HG03575 (cell line): ENCODE results near the gene LOXL3.

Source experiments
- ATAC-seq: cut with Tn5 transposase; IDR thresholded peaks from one replicate; pipeline ENCODE4 v1.9.1; 2021; ENCODE audit not compliant: unreplicated experiment, insufficient number of reproducible peaks, low FRiP score; ENCODE audit errors: extremely low read depth

Gene LOXL3, protein sequence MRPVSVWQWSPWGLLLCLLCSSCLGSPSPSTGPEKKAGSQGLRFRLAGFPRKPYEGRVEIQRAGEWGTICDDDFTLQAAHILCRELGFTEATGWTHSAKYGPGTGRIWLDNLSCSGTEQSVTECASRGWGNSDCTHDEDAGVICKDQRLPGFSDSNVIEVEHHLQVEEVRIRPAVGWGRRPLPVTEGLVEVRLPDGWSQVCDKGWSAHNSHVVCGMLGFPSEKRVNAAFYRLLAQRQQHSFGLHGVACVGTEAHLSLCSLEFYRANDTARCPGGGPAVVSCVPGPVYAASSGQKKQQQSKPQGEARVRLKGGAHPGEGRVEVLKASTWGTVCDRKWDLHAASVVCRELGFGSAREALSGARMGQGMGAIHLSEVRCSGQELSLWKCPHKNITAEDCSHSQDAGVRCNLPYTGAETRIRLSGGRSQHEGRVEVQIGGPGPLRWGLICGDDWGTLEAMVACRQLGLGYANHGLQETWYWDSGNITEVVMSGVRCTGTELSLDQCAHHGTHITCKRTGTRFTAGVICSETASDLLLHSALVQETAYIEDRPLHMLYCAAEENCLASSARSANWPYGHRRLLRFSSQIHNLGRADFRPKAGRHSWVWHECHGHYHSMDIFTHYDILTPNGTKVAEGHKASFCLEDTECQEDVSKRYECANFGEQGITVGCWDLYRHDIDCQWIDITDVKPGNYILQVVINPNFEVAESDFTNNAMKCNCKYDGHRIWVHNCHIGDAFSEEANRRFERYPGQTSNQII

DNA sequence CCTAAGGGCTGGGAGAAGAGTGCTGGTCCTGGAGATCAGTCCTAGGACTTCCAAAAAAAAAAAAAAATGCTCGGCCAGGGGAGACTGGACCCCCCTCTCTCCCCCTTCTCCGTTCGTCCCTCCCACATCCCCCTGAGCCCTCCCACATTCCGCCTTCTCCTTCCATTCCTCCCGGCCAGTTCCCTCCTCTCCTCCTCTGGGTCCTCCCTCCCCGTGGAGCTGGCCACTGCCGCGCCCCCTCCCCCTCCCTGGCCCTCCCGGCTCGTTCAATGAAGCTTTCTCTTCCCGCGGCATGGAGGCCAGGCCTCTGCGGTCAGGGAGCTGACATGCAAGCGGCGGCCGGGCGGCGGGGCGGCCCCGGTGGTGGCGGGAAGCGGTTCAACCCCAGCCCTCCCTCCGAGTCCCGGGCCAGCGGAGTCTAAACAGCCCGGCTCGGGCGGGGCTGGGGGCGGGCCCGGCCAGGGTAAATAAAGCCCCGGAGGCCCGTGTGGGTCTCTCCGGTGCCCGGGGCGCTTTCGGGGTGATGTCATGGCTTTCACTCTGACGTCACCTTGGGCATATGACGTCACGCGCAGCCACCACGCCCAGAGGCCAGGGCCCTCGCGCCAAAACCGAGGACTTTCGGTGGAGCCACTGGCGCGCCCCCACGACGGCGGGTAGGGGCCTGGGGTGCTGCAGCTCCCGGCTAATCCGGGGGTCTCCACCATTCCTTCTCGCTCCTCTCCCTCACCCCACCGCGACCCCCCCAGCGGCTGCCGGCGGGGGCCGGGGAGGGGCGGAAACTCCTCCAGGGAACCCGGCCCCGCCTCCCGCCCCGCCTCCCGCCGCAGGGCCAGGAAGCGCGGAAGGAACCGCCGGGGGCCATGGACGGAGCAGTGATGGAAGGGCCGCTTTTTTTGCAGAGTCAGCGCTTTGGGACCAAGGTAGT, at the start of gene LOXL3, which contains the start of gene DOK1:
LOXL3 (minus strand) TSS at position 51 of the 928 bp plus-strand sequence. CDS start 1,308 bp downstream, outside the sequence.
DOK1 (plus strand) TSS at position 829 of the 928 bp plus-strand sequence; CDS start at position 864, 35 bp downstream.
- no peak for ATAC-seq

DNA sequence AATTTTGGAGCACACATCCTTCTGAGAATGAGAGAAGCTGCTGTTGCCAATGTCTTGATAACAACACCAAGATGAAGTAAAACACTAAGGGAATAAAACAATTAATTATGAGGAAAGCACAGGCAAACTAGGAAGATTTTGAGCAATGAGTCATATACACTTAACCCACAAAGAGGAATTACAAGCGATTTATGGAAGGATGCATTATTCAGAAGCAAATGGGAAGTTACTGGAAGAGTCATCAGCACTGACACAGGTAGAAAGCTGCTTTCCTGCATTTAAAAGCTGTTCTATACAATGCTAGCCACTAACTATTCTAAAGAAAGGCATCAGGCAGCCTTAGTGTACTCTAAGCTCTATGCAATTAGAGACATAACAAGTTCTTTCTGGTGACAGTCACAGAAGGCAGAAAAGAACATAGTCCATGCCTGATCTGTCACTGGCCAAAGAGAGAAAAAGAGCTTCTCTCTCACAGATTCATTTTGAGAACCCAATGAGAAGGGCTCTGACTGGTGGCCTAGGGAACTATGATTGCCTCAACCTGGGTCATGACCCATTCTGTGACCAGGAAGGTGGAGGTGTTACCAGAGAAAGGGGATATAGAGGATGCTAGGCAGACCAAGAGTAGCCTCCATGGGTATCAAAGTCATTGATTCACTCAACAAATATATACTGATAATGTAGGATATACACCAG, 49.0 kb upstream of the LOXL3 start:
- ATAC-seq, result no peak

DNA sequence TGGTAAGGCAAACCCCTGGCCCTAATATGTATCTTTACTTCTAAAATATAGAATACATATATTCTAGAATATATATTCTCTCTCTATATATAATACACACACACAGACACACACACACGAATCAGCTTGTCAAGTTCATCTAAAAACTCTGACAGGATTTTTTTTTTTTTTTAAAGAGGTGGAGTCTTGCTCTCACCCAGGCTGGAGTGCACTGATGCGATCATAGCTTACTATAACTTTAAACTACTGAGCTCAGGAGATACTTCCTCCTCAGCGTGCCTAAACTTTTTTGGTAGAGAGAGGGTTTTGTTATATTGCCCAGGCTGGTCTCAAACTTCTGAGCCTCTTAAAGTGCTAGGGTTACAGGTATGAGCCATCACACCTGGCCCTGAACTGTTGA, 45.9 kb upstream of the LOXL3 start:
- ATAC-seq, result no peak

DNA sequence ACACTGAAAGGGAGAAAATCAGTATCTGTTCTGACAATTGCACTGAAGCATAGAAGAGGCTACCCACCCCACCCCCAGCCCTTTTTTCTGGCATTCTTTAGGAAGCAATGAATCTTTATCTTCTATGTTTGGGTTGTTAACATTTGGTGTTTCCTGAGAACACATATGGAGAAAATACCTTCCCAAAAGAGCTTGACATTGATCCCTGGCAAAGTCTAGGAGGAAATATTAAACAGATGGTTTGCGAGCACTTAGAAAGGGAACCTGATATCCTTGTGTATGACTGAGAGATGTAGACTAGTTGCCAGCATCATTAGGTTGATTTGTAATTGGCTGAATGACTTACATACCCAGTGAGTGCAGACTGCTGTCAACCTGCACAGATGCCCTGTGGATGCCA, 43.7 kb upstream of the LOXL3 start:
- ATAC-seq, result no peak

DNA sequence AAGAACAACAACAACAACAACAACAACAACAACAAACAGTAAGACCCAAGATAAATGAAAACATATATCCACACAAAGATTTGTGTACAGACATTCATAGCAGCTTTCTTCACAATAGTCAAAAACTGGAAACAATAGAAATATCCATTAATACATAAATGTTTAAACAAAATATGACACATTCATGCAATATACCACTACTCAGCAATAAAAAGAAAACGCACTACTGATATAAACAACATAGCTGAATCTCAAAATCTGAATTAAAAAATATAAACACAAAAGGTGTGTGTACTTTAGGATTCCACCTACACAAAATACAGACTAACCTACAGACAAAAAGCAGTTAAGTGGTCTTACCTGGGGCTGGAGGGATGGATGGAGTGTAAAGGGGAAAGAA, 42.8 kb upstream of the LOXL3 start:
- no peak for ATAC-seq

DNA sequence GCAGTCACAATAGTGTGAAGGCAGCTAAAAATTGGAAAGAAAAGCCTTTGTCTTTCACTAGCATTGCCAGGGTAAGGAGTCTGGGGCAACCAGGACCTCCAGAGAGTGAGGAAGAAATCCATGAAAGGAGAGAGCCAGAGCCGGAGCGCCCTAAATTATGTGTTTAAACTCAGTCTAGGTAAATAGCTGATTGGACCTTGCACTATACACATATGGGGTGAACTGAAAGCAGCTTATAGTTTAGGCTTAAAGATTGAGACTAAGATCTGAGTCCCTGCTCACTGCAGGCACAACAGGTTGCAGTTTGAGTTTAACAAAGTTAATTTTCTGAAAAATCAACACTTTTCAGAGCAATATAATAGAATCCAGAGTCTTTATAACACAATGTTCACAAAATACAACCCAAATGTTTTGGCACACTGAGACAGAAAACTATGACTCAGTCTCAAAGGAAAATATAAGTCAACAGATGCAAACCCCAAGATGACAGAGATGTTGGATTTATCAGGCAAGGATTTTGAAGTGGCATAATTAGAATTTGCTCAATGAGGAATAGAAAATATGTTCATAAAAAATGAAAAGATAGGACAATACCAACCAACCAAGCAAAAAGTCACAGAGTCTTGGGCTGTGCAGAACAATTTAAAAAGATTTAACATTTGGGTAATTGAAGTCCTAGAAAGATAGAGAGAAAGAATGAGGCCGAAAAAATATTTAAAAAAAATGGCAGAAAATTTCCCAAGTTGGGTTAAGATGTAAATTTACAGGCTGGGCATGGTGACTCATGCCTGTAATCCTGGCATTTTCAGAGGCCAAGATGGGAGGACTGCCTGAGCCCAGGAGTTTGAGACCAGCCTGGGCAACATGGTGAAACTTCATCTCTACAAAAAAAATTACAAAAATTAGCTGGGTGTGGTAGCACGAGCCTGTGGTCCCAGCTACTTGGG, 40.4 kb upstream of the LOXL3 start:
- ATAC-seq, result no peak

DNA sequence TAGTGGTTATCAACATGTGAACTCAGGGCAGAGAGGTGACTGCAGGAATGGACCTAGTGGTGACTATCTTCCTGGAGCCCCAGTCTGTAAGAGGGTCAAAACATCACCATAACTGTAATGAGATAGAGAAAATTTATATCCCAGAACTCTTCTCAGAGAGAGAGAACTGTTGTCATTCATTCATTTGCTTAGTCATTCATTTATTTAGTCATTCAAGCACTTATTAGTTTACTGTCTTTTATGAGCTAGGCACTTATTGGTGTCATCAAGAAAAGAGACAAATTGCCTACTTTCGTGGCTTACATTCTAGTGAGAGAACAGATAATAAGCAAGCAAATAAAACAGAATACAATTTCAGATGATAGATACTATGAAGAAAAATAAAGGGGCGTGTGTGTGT, 34.9 kb upstream of the LOXL3 start:
- no peak for ATAC-seq

DNA sequence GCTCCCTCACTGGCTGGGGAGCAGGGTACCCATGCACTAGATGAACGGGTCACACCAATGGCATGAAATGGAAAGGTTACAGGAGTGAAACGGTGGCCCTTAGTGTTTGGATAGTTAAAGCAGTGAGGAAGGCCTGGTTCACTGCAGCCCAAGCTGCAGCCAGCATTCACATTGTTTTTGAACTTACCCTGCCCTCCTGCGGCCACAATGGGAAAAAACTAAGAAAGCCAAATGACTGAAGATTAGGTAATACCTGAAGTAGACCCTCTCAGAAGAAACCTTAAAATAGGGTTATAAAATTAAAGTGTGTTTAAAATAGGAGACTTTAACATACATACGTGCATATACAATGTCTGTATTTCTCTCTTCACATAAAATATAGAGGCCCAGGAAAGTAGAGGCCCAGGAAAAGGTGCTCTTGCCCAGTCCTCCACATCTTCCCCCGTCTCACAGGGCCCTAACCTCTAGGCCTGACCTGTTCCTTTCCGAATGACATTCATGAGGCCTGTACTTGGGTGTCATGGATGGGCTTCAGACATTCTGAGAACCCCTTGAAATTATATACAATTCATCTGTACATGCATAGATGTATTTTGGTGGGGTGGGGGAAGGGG, 34.0 kb upstream of the LOXL3 start:
- ATAC-seq, result no peak

DNA sequence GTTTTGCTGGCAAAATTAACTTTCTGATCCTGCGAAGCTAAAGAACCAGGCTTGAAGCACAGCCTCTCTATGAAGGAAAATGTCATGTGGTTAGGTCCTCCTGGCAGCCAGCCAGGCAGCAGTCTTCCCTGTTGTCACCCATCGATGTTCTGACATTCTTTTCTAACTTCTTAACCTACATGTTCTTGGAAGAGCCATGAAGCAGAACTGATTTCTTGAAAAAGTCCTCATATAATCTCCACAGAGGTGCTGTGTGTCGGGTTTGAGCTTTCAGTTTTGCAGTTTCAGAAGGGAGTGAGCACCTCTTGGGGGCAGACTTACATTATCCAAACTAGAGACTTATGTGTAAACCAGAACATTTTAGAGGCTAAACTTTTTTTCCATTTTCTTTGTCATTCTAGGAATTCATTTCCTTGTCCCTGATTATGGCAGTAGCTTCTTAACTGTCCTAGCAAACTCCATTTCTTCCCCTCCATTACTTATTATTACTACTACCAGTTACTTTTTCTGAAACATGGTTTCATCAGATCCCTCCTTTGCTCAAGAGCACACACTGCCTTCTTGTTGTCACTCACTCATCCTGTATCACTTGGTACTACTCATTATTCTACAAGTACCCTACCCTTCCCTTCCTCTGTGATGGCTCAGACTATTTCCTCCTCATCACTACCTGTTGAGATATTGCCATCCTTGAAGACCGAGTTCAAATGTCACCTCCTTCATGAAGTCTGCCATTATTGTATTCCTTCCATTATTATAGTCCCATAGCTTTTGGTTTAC, 31.9 kb upstream of the LOXL3 start:
- no peak for ATAC-seq

DNA sequence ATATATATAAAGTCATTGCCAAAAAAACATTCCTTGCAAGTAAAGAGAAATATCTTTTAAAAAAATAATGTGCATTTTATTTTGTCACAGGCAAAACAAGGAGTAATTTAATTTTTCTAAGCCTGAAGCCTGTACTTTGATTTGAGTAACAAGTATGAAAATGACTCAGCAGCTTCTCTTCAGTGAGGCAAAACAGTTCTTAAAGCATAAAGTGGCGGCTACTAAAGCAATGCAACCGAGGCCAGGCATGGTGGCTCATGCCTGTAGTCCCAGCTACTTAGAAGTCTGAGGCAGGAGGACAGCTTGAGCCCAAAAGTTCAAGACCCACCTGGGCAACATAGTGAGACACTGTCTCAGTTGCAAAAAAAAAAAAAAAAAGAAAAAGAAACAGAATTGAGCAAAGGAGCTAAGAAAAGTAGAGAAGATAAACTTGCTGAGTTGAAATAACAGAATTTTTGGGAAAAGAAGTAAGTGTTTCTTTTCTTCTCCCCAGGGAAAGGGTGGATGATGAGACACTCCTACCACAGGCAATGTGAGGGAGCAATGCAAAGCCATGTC, 30.4 kb upstream of the LOXL3 start:
- ATAC-seq, result no peak

DNA sequence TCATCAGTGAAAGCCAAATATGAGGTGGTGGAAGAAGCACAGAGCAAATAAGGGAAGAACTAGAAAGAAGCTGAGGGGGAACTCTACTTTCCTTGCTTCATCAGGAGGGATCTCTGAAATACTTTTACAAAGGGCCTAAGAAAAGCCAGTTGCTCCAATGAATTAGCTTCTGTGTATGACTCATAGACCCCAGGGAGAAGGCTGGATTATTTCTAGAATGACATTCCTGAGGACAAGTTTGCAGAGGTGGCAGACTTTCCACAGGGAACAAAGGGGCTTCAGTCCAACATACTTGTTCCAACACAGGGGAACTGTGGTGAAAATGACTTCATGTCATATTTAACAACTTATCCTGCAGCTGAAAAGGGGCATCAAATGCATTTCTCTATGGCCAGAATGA, 29.8 kb upstream of the LOXL3 start:
- ATAC-seq, result no peak

DNA sequence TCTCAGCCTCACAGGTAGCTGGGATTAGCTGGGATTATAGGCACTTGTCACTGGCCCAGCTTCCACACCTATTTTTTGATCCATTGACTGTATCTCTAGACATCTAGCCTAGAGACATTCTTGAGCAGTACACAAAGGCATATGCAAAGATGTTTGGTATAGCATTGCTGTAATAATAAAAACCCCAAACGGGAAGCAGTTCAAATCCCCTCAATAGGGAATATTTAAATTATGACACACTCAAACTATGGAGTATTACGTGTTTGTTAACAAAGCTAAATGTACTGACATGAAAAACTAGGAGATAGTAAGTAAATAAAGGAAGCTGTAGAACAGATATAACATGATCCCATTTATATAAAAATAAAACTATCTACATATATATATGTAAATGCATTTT, 28.4 kb upstream of the LOXL3 start:
- ATAC-seq, result no peak

DNA sequence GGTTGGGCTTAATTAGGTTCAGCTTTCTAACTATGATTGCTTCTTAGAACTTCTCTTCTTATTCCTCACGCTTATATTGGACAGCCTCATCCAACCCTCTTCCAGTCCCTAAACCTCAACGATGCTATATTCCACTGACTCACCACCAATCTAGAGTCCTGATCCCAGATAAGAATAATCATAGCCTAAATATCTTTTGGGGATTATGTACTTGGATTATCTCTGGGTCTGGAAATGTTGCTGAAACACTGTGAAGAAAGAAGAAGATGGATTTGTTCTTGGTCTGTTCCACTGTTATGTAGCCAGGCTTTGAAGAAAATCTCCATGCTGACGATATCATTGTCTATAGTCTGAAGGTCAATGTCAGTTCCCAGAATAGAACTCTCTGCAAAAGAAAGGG, 27.7 kb upstream of the LOXL3 start:
- ATAC-seq, result no peak

DNA sequence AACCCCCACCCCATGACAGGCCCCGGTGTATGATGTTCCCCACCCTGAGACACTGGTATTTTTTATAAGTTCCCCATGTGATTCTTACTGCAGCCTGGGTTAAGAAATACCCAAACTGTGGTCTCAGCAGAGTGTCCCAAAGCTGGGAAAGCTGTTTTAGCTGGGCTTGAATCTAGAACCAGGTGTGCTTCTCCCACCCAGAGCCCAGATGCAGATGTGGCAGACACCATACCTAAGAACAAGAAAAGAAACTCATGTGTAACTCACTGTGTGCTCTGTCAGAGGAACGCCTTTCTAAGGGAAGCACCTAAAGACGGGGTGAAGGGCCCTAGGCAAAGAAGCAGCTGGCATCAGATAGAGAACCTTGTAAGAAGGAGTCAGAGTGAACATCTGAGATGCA, 24.7 kb upstream of the LOXL3 start:
- no peak for ATAC-seq

DNA sequence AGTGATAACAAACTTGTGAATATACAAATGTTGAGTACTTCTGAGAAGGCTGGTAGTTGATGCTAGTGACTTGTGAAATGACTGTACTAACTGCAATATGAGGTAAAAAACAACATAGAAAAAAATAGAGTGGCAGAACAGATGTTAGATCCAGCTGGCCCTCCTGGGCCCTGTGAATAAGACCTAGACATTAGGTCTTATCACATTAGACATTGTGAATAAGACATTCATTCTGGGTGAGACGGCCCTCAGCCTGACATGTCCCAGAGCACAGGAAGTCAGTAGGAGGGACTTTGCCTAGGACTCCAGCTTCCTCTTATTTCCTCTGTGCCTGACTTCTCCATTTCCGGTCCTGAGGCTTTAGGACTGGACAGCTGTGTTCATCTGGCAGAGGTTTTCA, 23.7 kb upstream of the LOXL3 start:
- ATAC-seq, result no peak

DNA sequence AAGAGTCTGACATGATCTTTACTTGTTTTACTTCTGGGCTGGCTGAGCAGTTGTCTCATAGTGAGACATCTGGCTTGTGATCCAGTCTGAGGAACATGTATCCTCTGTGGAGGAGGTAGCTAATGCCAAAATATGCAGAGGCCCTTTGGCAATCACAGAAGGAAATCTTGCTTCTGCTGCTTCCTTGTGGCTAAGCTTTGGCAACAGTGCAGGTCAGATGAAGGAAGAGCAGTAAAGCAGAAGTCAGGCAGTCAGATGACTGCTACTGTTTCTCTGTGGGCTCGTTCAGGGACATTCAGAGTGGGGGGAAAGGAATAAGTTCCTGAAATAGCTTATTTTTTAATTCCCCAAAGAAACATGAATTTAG, 23.1 kb upstream of the LOXL3 start:
- ATAC-seq, result no peak
